GM15510 (cell line): ENCODE results near the gene SPATA33.

Source experiments
- POLR2A ChIP-seq: IDR thresholded peaks from 3 replicates; pipeline ENCODE4 v1.6.1; 2011; ENCODE audit warnings: borderline replicate concordance; ENCODE audit not compliant: insufficient read length; ENCODE audit errors: extremely low read depth

Gene SPATA33

GRCh38 chr16:89672177-89672941 lies 14.7 kb downstream of the SPATA33 start:
- TF ChIP-seq POLR2A: no peak

GRCh38 chr16:89678258-89678657 lies 20.6 kb downstream of the SPATA33 start:
- no peak for TF ChIP-seq POLR2A

GRCh38 chr16:89685916-89686315 lies 28.3 kb downstream of the SPATA33 start:
- TF ChIP-seq POLR2A: no peak

GRCh38 chr16:89686520-89687091 lies 29.0 kb downstream of the SPATA33 start, which contains the start of gene CDK10:
CDK10 (plus strand) TSS chr16:89686689; CDS start chr16:89686711, 22 bp downstream.
- TF ChIP-seq POLR2A: peak; percentile 93

- TF ChIP-seq POLR2A: no peak
Observed at GRCh38 chr16:89687092-89687940, 29.7 kb downstream of the SPATA33 start.

GRCh38 chr16:89688395-89688794 lies 30.8 kb downstream of the SPATA33 start:
- no peak for TF ChIP-seq POLR2A

- no peak for TF ChIP-seq POLR2A
Observed at GRCh38 chr16:89689142-89689541, 31.5 kb downstream of the SPATA33 start.

GRCh38 chr16:89690392-89690901 lies 32.8 kb downstream of the SPATA33 start:
- TF ChIP-seq POLR2A: no peak

GRCh38 chr16:89691231-89691985 lies 33.8 kb downstream of the SPATA33 start:
- no peak for TF ChIP-seq POLR2A

- TF ChIP-seq POLR2A: no peak
Observed at GRCh38 chr16:89691986-89692569, 34.4 kb downstream of the SPATA33 start.

GRCh38 chr16:89693289-89693731 lies 35.7 kb downstream of the SPATA33 start:
- TF ChIP-seq POLR2A: no peak

- TF ChIP-seq POLR2A: no peak
Observed at GRCh38 chr16:89693931-89694783, 36.5 kb downstream of the SPATA33 start.
